Body of pancreas (tissue), 4 donors: ENCODE results near the gene ALPP.

Source experiments
- CTCF ChIP-seq, 7 experiments: fragments of 450-650 bp in 4 of 7; fragments of 200-600 bp in 3 of 7; sonication (generic) in 3 of 7; IDR thresholded peaks; one replicate each; pipeline ENCODE4 v1.5.1; 2016 to 2019; ENCODE audit warnings: antibody characterized with exemption in 7 of 7
- POLR2A ChIP-seq, 3 donors: fragments of 450-650 bp; IDR thresholded peaks; one replicate each; pipeline ENCODE4 v1.6.1; 2016; ENCODE audit warnings: antibody characterized with exemption in 3 of 3, mild to moderate bottlenecking in 2 of 3

DNA sequence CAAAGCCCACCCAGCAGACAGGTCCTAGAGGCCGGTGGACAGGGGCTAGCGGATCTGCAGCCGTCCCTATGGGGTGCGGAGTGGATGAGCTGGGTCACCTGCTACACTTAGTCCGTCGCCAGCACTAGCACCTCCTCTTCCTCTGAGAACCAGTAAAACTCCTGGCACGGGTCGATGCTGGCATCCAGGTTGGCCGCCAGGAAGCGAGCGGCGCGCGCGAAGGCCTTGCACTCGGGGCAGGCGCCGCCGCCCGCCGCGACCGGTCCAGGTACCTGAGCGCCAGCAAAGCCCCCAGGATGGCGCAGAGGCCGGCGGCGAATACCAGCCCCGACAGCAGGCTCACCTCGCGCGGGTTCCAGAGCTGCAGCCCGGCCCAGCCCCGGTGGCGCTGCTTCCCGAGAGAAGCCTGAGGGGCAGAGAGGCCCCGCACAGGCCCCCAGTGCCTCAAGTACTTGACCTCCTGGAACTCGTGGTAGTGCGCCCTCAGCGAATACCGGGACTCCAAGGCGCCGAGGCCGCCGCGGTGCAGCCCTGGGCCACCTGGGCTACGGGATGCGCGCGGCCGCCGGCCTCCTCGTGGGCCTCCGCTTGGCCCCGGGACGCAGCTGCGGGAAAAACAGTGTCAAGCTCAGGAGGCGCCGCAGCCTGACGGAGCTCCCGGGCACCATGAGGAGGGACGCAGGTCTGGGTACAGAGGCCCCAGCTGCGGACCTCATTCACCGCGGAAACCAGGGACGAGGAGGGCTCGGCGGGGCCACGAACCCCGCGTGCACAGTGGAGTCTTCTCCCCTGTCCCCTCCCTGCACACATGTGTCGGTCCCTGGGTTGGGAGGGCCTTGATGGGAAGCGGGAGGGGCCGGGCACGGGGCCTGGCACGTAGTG is 27.5 kb upstream of the ALPP start:
- TF ChIP-seq CTCF (IDR thresholded peaks at IDR 0.05) (no peak), POLR2A (IDR thresholded peaks at IDR 0.05) (no peak)
